IMR-90 (cell line): Measurements from ENCODE around the gene SLC4A2.

Source experiments
- CTCF ChIP-seq: conservative IDR thresholded peaks from 2 replicates; pipeline ENCODE4 v1.5.1; 2012; ENCODE audit warnings: mild to moderate bottlenecking, low read depth, low read length, improper control_type of control experiment
- ELK1 ChIP-seq: fragments of 150-350 bp; IDR thresholded peaks from 2 replicates; pipeline ENCODE4 v1.6.1; 2016; ENCODE audit warnings: low read depth, mild to moderate bottlenecking, low read length, moderate library complexity, borderline replicate concordance
- FOS ChIP-seq: fragments of 150-350 bp; IDR thresholded peaks from 2 replicates; pipeline ENCODE4 v1.6.1; 2016; ENCODE audit warnings: low read depth, low read length
- POLR2A ChIP-seq: IDR thresholded peaks from 2 replicates; pipeline ENCODE4 v1.6.1; 2012; ENCODE audit warnings: mild to moderate bottlenecking, low read depth, low read length
- RAD21 ChIP-seq: IDR thresholded peaks from 2 replicates; pipeline ENCODE4 v1.6.1; 2012; ENCODE audit warnings: low read length, improper control_type of control experiment
- RFX5 ChIP-seq: IDR thresholded peaks from 2 replicates; pipeline ENCODE4 v1.8.0; 2012; ENCODE audit warnings: low read depth, mild to moderate bottlenecking, low read length, moderate library complexity

GRCh38 chr7:151078233-151079040, 19.0 kb downstream of the SLC4A2 start:
- no peak for TF ChIP-seq CTCF
- no peak for TF ChIP-seq ELK1
- TF ChIP-seq RFX5, result no peak
- no peak for TF ChIP-seq FOS
- no peak for TF ChIP-seq POLR2A
- TF ChIP-seq RAD21, result no peak
